Spleen (tissue), 7 donors: ENCODE measurements around the gene KCNAB1.

Experiments used
- CTCF ChIP-seq, 11 experiments: fragments of 200-600 bp in 7 of 11; fragments of 450-650 bp in 4 of 11; sonication (generic) in 4 of 11; IDR thresholded peaks in 8 of 11; conservative IDR thresholded peaks in 3 of 11; 1 replicate in 7 of 11; 2 replicates in 4 of 11; pipeline versions ENCODE4 v1.4.0 to v1.8.0; 2016 to 2021; ENCODE audit warnings: antibody characterized with exemption in 11 of 11, inconsistent platforms in 4 of 11, mild to moderate bottlenecking in 1 of 11
- POLR2AphosphoS5 ChIP-seq, 3 donors: sonication (generic); formaldehyde crosslinking; IDR thresholded peaks; one replicate each; pipeline ENCODE4 v1.5.1; 2017; ENCODE audit warnings: antibody characterized with exemption in 3 of 3
- donor health status: DM: no; HTN: no; CAD: no; lungs with moderate emphysema.
- donor health status: DM: no; HTN: no; CAD: no.
- donor health status: DM: no; HTN: no; CAD: no.

GRCh38 chr3:156271995-156272719, 151.8 kb downstream of the KCNAB1 start:
- TF ChIP-seq POLR2AphosphoS5 (IDR thresholded peaks at IDR 0.05) (no peak), CTCF (IDR thresholded peaks at IDR 0.05 in 8 of 11, conservative IDR thresholded peaks at IDR 0.05 in 3 of 11) (no peak)
